Dedifferentiated amniotic fluid mesenchymal stem cell (primary cell): ENCODE results near the gene CRISPLD2.

Experiments
- DNase-seq: peaks from one replicate; pipeline ENCODE4 v3.0.0-alpha.2; 2016; ENCODE audit errors: extremely low spot score

CRISPLD2 gene

DNA sequence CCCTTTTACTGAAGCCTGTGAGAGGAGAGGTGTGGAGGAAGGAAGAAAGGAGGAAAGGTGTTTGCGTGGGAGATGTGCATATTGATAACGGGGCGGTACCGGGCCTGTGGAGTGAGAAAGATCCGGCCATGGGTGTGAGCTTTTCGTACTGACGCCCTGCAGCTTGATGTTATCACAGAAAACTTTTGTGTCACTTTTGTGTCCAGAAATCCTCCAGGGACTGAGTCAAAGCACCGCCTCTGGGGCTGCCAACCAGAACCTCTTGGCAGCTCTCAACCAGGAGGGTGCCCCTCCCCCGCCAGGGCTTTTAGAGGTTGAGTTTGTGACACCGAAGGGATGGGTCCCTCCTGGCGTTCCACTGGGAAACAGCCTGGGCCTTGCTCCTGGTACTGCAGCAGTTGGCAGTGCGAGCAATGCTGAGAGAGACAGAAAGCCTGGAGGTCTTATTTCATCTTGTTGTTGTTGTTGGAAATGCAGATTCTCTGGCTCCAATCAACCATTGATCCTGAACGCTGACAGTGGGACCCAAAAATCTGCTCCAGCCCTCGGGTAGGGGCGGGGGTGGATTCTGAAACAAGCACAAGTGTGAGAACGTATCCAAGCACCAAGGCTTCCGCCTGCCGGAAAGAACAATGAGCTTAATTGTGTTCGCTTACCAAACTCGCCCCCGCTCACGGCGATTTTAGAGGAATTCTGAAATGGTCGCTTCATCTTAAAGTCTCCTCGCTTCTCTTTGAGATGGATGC is 65.0 kb downstream of the CRISPLD2 start:
- no peak for DNase-seq

DNA sequence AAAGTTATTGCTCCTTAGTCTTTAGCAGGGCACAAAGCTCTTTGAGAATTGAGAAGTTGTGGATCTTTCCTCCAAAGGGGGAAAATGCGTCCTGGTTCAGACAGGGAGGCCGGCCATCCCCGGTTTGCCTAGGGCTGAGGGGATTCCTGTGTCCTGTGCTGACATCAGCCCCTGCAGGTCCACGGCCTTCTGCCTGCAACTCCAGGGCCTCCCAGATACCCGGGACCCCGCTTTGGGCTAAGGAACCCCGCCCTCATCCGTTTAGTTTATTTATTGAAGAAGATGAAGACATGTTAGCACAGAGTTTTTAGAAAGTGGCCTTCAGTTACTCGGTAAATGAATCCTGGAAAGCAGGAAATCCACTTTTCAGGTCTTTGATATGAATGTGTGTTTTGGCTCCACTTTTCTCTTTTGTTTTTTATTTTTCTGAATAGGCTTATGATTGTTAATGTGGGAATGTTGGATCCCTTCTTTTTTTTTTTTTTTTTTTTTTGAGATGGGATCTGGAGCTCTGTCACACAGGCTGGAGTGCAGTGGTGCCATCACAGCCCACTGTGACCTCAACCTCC is 65.6 kb downstream of the CRISPLD2 start:
- DNase-seq, result no peak

DNA sequence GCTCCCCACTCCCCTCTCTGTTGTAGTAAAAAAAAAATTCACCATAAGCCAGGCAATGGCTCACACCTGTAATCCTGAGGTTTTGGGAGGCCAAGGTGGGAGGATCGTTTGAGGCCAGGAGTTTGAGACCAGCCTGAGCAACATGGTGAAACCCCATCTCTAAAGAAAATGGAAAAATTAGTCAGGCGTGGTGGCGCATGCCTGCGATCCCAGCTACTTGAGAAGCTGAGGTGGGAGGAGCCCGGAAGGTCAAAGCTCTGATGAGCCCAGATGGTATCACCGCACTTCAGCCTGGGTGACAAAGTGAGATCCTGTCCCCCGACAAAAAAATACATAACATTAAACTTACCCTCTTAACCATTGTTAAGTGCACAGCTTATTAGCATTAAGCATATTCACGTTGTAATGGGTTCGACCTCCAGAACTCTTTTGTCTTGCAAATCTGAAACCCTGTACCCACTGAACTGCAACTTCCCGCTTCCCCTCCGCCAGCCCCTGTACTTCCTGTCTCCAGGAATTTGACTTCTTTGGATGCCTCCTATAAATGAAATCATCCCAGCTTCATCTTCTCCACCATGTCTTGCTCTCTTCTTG is 66.8 kb downstream of the CRISPLD2 start:
- no peak for DNase-seq

DNA sequence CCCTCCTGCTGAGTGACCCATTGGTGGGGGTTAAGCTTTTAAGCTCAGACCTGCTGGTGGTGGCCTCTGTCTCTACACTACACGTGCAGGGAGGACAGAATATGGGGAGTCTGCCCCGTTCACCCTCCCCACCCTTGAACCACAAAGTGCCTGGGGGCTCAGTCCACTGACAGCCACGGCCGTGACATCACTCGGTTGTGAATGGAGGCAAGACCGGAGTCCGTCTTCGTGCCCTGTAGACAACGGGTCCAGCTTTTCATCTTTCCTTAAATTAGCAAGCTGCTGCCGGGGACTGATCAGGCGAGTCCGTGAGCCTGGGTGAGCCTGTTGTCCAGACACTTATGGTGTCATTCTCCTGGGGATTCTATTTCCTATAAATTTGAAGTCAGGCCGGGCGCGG is 67.4 kb downstream of the CRISPLD2 start:
- no peak for DNase-seq

DNA sequence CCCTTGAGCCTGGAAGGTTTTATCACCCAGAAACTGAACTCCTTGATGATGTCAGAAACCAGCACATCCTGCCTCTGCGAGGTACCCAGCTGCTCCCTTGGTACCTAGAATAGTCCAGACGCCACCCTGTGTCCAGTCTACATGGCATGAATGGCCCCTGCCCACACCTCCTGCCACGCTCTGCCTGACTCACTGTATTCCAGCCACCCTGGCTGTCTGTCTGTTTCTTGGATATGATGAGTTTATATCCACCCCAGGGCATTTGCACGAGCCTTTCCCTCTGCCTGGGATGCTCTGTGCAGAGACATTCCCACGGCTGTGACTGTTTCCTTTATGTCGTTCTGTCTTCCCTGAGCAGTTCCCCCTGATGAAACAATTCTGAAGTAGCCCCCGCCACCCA is 68.7 kb downstream of the CRISPLD2 start:
- DNase-seq, result no peak

DNA sequence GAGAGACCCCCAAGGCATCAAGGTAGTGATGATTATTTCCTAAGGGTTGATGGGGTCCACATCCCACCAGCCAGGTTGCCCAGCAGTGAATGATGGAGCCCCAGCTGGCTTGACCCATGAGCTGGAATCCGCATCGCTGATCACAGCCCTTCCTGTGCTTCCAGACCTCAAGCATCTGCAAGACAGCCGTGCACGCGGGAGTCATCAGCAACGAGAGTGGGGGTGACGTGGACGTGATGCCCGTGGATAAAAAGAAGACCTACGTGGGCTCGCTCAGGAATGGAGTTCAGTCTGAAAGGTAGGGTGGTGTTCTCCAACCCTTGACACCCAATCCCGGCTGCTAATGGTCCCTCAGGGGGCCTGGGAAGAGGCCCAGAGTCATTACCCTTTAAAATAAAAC is 69.3 kb downstream of the CRISPLD2 start:
- no peak for DNase-seq

DNA sequence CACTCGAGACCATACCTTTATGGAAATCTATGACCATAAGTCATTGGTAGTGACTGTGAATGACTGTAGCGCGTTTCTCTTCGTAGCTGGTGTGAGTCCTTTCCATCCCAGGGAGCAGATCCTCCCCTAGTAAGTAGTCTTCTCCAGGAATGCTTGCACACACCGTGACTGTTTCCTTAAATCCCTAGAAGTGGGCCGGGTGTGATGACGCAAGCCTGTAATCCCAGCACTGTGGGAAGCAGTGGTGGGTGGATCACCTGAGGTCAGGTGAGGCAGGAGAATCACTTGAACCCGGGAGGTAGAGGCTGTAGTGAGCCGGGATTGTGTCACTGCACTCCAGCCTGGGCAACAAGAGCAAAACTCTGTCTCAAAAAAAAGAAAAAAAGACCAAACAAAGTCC is 70.6 kb downstream of the CRISPLD2 start:
- no peak for DNase-seq

DNA sequence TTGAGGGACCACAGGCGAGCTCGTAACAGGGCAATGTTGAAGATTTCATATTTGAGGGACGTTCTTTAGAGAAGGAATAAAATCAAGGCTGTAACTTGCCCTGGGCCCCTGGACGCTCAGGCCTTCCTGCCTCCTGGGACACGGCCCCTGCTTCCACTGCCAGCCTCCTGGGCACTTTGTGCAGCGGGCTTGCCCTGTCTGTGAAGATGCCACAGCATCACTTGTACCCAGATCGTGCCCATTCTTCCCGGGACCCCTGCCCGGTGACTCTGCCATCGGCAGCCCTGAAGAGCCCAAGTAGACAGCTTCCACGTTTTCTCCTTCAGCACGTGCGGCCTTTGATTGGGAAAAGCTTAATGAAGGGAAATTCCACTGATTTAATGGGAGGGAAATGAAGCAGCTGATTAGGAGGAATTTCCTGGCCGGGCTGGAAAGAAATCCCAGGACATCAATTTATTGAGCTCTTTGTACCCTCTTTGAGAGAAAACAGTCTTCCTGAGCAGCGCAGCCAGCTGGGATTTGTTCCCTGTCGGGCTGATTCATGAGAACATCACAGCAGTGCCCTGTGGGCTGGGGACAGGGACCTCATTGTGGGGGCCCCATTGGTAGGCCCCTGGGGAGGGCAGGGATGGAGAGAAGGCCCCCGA is 71.5 kb downstream of the CRISPLD2 start:
- no peak for DNase-seq

DNA sequence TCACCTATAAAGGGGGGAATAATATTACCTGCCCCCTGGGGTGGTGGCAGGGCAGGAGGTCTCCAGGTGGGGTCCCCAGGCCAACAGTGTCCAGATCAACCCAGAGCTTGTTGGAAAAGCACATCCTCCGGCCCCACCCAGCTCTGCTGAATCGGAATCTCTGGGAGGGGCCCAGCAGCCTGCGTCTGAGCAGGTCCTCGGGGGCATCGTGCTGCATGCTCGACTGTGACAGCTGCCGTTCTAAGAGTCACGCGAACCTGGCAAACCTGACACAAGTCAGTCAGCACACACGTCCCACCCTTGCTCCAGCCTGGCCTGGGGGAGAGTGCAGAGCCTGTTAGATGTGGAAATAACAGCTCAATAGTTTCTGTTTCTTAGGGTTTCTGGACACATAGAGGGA is 72.3 kb downstream of the CRISPLD2 start:
- DNase-seq, result no peak

DNA sequence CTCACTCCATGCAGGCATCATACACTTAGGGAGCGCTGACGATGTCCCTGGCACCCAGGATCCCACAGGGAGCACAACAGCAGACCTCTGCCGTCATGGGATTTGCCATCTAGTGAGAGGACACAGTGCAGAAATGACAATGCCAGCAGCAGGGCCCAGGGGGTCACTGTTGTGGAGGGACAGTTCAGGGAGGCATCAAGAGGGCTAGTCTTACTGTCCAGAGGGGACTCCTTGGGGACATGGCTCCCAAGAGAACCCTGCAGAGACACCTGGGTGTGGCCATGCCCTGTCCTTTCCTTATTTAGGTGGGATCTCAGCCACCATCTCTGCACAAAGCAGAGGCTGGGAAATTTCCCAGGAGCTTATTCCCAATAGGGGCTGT is 73.7 kb downstream of the CRISPLD2 start:
- no peak for DNase-seq

DNA sequence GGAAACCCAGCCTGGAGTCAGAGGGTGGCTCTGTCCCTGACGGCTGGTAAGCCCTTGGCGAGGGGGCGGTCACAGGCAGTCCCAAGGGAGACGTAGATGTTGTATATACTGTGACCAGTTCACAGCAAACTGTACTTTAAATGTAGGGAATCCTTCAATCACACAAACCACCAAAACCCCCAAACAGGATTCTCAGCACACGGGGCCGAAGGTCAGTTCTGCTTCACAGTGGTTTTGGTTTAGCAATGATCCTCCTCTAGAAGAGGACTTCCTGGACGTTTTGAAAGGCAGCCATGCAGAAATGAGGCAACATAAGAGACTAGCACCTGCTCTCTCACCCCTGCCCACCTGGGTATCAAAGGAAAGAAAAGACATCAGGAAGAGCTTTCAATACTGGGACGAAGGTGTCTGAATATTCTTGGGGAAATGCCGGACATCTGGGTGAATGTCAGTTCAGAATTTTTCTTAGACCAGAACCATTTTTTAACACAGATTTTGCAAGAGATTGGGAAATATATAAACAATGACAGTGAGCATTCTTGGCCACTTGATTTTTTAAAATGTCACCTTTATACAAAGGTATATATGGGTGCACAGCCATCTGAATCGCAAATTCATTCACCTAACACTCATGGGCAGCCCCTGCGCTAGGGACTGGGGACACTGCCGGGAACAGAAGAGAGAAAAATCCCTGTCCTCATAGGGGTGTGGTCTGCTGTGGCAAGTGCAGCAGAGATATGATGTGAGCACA is 74.2 kb downstream of the CRISPLD2 start:
- no peak for DNase-seq

DNA sequence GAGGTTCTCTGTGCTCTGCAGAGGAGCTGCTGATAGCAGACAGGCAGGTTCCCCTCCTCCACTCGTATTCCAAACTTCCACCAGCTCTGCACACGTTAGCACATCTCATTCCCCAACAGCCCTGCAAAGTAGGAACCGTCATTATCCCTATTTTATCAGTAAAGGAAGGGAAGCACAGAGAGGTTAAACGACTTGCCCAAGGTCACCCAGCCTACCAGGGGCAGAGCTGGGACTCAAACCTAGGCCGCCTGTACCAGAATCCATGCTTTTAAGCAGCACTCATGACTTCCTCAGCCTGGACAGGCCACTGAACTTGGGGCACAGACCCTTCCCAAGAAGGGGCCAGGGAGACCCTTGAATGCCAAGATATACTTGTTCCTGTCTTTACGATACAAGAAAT is 75.2 kb downstream of the CRISPLD2 start:
- no peak for DNase-seq

DNA sequence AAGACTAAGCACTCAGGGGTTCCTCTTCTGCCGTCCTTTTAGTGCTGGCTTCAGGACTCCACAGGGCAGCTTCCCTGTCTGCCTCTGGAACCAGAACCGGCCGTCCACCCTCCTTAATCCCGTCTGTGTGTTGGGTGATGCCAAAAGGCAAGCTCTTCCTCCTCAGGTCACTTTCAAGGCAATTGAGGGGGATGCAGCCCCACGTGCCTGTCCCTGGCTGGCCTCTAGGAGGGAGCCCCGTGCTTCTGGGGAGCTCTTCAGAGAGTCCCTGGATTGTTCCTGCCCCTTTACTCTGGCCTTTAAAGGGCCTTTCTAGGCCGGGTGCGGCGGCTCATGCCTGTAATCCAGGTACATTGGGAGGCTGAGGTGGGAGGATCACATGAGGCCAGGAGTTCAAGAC is 77.1 kb downstream of the CRISPLD2 start:
- no peak for DNase-seq

DNA sequence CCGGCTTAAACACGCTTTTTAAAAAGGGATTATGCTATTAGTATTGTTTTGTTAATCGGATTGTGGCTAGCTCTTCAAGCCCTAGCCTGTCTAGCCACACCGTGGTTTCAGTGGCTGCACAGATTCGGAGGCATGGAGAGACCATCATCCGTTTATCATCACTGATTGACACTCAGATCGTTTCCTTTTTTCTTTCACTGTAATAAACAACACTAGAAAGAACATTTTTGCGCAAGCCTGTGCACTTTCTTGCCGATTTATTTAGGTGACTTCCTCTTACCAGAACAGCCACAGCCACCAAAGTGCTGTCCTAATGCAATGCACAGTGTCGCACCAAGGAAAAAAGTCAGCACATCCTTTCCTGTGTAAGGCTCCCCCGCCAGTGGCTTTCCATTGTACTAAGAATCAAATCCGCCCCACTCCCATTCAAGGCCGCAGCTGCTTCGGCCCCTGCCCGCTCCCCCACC is 78.2 kb downstream of the CRISPLD2 start:
- no peak for DNase-seq

DNA sequence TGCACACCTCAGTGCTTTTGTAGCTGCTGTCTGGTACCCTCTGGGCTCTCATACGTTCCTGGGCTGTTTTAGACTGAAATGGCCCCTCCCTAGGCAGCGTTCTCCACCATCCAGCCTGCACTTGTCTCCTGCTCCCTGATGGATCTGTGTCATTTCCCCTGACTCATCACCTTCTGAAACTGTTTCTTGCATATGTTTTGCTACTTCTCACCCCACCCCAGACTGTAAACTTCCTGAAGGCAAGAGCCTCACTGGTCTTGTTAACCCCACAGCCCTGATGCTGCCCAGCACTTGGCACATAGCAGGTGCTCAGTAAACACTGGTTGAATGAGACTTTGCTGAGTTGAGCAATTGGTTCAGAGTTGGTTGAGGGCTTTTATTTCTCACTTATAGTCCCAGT is 78.7 kb downstream of the CRISPLD2 start:
- DNase-seq, result no peak

DNA sequence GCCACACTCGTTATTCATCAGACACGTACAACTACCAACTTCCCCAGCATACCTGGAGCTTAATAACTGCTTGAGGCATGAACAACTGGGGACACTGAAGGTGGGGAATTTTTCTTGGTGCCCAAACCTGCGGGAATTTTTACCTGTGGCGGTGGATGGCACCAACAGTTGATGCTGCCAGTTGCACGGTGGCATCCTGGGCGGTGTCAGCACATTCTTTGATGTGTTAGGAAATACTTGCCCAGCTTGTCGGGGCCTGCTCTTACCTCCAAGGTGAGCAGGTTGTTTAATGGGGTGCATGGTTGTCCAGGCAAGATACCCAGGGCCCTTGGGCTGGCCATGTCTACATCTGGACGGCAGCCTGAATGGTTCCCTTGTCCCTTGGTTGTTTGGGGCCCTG is 79.6 kb downstream of the CRISPLD2 start:
- DNase-seq, result no peak

DNA sequence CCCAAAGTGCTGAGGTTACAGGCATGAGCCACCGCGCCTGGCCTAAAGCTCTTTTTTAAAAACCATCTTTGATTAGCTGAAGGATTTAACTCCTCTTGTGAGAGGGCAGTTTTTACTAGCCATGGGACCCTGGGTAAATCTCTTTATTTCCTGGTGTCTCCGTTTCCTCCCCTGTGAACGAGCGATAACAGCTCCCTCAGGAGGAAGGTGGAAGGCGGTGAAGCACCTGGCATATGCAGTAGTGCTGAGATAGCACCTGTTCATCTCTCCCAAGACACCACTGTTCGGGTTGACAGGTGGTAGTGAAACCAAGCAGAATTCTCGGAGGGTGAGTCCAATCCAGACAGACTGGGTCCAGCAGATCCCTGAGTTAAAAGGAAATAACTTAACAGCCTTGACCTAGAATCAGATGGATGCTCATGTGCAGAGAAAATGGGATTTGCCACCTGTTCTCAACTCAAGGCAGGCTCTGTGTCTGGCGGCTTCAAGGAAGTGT is 86.2 kb downstream of the CRISPLD2 start:
- DNase-seq, result no peak

DNA sequence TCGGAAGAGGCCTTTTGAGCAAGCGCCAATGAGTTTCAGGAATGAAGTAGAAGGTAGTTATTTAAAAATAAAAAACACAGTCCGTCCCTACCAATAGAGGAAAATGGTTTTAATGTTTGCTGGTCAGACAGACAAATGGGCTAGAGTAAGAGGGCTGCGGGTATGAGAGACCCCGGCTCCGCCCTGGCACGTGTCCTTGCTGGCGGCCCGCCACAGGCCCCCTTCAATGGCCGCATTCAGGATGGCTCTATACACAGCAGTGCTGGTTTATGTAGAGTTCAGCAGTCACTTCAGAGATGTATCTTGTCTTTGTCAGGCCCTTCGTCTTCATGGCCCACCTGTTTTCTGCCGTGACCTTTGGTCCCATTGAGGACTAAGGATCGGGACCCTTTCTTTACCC is 87.3 kb downstream of the CRISPLD2 start:
- no peak for DNase-seq

DNA sequence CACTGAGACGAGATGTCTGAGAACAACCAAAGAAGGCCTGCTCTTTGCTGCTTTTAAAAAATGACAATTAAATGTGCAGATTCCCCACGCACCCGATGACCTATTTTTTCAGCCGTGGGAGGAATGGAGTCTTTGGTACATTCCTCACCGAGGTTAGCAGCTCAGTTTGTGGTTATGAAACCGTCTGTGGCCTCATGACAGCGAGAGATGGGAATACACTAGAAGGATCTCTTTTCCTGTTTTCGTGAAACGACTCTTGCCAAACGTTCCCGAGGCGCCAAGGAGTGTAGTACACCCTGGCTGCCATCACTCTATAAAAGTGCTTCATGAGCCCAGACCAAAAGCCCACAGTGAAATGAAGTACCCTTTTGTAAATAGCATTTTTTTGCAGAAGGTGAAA is 87.8 kb downstream of the CRISPLD2 start:
- DNase-seq, result no peak

DNA sequence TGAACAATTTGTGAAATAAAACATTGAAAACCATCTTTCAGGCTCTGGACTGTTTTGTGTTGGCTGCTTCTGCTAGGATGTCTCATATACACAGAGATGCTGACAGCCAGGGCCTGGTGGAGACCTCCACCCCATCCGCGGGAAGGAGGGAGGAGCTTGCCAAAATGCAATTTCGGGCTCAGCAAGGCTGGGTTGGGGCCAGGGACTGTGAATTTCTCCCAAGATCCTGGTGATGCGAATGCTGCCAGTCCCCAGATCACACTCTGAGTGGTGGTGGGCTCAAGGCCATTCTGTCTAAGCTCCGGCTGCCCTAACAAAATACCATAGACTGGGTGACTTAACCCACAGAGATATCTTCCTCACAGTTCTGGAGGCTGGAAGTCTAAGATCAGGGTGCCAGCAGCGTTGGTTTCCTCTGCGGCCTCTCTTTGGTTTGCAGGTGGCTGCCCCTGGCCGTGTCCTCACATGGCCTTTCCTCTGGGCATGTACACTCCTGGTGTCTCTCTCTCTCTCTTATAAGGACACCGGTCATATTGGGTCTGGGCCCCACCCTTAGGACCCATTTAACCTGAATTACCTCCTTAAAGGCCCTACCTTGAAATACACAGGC is 89.8 kb downstream of the CRISPLD2 start:
- no peak for DNase-seq

DNA sequence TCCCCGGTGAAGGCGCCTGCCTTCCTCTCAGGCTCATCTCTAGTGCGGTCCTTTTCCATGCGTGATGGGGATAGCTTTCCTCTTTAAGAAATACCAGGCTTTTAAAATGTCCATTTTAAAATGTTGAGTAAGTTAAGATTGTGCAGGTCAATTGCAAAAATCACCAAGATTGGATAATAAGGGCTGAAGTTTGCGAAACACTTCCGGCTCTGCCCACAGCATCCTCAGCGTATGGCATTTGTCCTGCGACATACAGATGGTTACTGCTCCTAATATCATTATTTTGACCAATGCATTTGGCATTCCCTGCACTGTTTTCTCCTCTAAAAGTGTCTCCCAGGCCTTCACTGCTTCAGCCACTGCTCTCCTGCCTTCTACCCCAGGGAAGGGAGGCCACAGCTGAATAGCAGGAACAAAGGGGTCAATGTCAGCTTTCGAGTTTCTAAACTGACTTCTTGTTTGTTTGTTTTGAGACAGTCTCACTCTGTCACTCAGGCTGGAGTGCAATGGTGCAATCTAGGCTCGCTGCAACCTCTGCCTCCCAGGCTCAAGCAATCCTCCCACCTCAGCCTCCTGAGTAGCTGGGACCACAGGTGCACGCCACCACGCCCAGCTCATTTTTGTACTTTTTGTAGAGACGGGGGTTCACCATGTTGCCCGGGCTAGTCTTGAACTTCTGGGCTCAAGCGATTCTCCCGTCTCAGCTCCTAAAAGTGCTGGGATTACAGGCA is 91.9 kb downstream of the CRISPLD2 start:
- no peak for DNase-seq
